Femur (tissue), 1 donor: ENCODE results near the gene MECP2.

Source experiments
- DNase-seq: peaks from one replicate; pipeline ENCODE4 v3.0.0-alpha.2; 2017

MECP2 gene

DNA sequence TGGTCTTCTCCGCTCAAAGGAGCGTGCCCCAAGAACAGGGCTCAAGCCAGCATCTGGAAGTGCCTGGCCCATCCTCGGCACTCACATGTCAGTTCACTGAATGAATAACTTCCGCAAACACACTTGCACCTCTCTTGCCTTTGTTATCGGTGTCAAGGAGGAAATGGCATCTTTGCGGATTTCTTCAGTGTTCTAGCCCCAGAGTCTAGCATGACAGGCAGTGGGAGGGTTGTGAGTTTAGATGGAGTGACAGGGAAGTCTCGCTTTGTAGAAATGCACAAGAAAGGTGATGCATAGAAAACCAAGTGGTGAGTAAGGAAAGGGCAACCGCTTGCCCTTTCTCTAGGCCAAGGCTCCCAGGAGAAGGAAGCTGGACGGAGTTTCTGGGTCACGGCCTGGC lies 17.6 kb upstream of the MECP2 start:
- no peak for DNase-seq

DNA sequence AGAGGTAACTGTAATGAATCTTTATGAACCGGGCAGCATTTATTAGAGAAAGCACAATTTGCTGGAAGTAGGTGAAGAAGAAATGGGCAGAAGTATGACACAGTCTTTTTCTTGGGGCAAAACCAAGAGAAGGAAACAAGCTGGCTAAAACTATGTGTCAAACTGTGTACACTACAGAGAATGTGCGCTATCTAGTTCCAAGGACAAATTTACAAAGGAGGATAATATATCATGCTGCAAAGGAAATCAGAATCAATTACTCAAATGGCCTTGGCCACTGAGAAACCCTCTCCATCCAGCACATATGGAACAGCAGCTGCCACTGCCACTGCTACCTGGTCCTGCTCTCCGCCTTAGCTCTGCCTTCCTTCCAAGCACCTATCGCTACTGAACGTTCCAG lies 17.1 kb upstream of the MECP2 start:
- DNase-seq = no peak

DNA sequence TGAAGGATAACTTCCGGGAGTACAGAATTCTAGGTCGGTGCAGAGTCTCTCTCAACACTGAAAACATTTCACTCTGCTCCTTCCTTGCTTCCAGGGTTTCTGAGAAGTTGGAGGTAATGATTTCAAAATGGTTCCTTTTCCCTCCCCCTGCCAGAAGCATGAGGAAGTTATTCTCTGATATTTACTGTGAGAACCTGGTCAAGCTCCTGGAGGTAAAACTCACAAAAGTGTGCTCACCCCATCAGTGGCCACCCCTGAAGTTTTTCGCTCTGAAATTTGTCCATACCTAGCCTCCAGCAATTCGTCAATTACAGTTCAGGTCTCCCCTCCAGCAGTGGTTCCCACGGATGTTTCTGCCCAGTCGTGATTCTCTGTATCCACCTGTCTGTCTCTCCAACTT lies 16.2 kb upstream of the MECP2 start:
- DNase-seq = no peak

DNA sequence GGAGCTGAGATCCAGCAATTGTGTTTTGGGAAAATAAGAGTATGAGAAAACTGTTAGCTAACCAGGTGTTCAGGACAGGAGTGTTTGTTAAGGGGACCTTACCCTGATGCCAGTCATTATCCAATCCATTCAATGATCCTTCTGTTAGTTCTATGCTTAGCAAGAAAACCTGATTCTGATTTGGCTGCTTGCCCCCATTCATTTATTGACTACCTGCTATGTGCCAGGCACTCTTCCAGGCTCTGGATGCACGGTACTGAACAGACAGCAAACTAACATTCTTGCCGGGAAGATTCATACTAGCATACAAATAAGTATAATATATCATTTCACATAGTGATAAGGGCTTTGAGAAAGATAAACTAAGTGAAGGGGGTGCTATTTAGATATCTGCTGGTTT lies 1.0 kb upstream of the MECP2 start:
- no peak for DNase-seq

DNA sequence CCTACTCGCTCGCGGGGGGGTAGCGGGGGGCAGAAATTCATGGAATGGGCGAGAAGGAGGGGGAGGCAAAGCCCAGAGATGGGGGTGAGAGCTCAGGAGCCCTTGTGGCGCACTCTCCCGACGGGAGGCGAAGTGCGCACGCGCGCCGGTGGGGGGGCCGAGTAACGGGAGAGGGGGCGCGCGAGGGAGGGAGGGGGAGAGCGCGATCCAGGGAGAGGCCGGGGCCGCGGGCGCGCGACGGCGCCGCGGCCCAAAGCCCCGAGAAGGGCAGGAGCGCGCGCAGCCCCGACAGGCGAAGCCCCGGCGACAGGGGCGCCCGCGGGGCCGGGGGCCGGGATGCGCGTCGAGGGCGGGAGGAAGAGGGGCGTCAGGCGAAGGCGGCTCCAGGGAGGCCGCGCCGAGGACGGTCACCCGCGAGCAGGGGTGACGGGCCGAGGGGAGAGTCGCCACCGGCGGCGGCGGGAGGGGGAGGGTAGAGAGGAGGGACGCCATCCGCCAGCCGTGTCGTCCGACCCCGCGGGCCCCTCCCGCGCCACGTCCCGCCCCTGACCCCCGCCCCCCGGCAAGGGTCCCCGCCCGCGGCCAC lies 421 bp downstream of the MECP2 start:
- DNase-seq = peak; percentile 85

DNA sequence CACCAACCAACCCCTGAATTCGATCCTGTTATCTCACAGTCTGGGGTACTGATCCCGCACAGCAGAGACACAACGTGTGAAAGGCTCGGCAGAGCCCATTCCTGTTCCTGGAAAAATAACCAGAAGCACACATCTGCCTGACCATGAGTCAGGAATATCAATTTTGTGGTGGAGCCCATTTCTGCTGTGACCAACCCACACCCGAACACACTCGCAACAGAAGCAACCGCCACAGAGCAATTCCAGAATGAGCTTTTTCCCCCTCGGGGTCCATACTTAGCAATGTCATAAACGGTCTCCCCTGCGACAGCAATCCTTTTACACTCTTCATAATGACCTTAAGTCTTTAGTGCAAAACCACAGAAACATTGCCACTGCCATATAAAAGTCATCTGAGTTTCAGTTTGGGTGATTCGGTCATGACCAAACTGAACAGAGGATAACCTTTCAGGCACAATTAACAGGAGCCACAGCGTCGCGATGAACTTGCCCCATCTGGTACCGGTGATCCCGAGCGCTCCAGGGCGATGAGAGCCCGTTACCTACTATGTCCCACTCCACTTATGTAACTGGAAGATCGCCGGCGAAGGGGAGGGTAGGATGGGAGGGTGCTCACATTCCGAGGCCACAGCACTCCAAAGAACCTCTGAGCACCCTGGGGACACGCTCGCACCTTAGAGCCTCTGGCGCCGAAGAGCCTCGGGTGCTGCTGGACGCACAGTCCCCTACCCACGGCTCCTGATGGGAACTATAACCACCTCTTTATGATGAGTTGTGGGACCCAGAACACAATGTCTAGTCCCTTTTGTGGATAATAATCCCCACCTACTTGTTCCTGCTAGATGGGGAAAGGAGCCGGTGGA lies 1.1 kb downstream of the MECP2 start:
- no peak for DNase-seq

DNA sequence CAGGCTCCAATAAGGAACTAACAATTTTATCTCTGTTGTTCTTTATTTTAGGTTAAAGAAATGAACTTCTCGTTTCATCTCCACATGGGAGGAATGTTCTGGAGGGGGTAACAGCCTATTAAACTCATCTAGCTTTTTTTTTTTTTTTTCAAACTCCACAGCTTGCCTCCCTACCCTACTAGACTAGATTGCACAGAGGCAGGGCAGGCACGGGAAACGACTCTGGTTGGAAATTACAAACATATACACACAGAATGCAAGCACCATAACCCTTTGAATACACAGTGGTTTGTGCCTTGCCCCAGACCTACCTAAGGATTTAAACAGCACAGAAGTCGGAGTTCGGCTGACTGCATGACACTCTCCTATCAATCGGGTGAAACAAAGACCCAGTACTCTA lies 2.7 kb downstream of the MECP2 start:
- DNase-seq = no peak

DNA sequence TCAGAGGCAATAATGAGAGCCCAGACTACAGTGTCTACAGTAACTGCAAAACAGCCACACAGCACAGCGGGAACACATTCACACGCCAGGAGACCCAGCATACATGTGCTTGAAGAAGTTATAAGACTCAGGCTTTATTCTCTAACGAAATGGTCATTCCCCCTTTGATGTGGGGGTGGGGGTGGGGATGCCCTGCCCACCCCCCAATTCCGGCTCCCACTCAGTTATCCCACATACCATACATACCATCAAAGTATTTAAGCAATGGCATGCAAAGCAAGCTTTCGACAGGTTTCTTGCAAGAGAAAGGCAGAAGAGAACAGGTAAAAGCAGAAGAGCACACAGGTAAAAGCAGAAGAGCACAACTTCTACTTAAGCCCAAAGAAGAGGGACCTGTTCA lies 3.6 kb downstream of the MECP2 start:
- DNase-seq = no peak

DNA sequence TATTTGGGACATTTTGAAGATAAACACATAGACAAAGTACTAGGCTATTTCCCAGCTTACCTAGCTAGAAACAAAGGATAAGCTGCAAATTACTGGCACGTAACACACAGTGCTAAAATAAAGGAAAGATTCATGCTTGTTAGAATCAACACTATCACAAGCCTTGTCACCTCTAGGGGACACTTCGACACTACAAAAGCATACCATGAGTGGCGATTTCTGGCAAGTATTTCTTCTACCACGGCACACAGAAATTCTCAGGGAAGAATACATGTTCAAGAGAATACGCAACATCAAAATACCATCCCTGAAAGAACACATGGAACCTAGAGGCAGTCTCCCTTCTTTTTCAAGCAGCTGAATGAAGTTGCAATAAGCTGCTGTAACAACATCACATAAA lies 5.1 kb downstream of the MECP2 start:
- no peak for DNase-seq

DNA sequence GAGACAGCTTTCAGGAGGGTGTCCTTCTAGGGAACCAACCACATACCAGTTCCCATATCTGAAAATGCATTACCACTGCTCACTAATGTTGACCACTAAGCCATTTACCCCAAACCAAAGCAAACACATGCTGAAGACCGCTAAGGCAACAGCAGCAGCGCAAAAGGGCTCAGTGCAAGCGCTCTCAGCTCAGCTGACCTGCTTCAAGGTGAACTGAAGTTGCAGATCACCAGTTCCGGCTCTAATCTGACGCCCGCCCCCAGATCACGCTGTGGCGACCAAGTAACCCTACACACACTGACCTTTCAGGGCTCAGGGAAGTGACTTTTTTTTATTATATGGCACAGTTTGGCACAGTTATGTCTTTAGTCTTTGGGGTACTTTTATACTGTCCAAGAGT lies 5.8 kb downstream of the MECP2 start:
- no peak for DNase-seq

DNA sequence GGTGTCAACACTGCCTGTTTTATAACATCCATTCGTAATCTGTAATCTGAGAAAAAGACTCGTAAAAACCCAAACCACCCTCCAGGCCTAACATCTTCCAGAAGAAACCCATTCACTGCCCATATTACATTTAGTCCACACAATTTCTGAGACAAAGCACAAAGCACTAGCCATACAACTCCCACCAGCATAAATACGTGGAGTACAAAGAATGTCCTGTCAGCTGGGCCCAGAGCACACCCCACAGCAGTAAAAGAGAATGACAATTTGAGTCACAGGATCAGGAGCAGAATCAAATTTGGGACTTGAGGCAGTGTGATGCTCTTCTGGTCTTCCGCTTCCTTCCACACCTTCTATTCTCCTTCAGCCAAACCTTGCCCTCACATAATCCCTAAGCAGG lies 6.8 kb downstream of the MECP2 start:
- DNase-seq = no peak

DNA sequence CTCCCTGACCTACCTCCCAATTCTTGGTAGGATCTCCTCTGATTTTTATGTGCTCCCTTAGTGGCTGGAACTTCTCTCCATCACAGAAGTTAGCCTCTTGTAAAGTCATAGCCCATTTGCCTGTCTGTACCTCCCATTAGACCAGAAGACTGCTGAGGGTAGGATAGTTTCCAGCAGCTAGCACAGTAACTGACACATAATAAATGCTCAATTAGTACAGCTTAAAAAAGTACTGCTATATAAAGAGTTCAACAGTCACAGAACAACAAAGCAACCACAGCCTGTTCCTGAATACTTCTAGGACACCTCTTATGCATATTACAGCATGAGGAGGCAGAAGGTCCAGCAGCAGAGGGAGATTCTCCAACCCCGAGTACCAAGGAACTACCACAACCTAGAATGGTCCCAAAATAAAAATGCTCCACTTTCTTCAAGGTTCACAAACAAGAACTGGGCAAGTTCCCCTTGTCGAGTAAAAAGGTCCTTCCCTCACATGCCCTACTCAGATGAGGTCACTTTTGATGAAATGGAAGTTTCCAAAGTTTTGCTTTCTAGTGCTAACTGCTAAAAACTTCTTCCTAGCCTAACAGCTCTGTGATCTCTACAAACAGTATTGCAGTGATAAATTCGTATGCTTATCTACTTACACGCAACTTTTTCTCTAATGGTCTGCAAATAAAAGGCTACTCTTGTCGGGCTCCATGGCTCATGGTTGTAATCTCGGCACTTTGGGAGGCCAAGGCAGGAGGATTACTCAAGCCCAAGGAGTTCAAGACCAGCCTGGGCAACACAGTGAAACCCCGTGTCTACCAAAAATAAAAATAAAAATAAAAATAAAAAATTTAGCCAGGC lies 12.8 kb downstream of the MECP2 start:
- DNase-seq = no peak

DNA sequence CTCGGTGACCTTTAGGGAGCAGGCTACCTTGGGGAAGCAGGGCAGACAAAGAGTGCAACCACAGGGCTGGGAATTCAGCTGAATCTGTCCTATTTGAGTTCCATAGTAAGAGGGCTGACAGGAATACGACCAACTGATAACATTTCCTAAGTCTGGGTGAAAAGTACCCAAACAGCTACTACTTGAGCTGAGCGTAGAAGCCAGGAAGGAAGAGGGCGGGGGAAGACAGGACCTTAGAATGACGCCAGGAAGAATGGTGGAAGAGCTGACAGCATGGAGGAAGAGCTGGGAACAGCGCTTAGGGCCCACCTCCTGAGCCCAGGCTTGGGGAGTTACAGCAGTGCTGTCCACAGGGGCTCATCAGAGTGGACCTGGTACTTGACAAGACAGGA lies 14.4 kb downstream of the MECP2 start:
- no peak for DNase-seq

DNA sequence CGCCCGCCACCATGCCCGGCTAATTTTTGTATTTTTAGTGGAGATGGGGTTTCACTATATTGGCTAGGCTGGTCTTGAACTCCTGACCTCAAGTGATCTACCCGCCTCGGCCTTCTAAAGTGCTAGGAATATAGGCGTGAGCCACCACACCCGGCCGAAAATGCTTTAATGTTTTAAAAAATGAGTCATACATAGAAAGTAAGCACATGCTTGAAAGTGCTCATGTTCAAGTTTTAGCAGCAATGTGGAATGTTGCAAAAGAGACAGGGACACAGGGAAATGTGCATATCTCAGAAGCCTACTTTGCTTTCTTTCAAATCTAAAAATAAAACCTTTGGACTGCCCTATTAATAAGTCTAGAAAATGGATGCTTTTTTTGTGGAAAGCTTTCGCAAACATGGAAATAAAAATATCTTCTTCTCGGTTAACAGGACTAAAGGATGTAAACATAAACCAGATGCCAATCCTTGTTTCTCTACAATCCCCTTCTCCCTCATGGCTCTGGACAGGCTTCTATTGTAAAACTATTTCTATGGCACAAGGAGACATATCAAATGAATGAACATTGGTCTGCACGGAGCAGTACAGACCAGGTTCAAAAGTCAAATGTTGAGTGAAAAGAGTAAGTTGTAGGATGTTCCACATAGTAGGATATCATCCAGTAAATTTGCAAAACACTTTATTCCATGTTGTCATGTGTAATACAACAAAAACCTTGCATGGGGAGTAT lies 15.0 kb downstream of the MECP2 start:
- no peak for DNase-seq

DNA sequence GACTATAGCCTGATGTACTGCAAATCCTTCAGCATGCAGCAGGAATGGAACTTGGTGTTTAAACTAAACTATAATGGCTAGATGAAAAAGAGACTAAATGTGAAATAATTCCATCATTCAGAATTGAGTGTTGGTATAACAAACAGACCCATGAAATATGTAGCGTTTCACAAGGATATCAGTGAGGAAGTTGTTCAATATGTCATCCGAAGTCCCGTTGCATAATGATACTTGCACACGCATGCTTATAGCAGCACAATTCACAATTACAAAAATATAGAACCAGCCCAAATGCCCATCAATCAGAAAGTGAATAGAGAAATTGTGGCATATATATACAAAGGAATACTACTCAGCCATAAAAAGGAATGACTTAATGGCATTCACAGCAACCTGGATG lies 20.4 kb downstream of the MECP2 start:
- DNase-seq = no peak

DNA sequence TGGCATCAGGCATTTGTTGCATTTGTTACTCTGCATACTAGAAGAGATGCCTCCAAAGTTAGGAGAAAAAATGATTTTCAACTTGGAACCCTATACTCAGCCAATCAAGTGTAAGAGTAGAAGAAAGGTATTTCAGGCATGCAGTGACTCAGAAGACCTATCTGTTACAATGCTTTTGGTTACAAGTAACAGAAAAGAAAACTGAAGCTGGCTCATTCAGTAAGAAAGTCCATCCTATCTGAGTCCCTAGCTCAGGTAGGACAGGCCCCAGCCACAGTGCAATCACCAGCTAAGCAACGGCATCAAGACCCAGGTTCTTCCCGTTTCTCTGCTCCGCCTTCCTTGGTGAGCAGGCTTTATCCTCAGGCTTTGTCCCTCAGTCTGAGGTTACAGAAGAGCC lies 23.3 kb downstream of the MECP2 start:
- no peak for DNase-seq

DNA sequence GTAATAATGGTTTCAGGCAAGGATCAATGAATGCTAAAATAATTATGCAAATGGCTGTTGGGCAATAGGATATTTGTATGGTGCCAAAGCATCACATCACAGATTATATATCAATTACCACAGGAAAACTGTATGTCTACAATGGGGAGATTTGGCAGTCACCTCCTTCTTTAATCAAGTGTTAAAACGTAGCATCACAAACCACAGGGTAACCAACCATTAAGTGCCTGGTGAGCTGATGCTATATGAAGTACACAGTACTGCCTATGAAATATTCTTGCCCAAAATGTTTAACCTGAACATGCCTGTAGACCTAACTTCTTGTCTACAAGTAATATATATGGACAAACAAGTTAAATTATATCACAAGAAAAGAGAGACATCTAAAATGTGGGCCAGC lies 25.3 kb downstream of the MECP2 start:
- DNase-seq = no peak

DNA sequence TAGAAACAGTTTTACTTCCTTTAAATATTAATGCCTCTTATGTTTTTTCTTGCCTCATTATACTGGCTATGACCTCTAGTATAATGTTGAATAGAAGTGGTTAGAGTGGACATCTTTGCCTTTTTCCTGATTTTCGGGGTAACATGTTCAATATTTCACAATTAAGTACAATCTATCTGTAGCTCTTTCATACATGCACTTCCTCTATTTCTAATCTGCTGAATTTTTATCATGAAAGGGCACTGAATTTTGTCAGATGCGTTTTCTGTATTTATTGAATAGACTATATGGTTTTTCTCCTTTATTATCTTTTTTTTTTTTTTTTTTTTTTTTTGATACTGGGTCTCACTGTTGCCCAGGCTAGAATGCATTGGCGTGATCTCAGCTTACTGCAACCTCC lies 29.0 kb downstream of the MECP2 start:
- DNase-seq = no peak

DNA sequence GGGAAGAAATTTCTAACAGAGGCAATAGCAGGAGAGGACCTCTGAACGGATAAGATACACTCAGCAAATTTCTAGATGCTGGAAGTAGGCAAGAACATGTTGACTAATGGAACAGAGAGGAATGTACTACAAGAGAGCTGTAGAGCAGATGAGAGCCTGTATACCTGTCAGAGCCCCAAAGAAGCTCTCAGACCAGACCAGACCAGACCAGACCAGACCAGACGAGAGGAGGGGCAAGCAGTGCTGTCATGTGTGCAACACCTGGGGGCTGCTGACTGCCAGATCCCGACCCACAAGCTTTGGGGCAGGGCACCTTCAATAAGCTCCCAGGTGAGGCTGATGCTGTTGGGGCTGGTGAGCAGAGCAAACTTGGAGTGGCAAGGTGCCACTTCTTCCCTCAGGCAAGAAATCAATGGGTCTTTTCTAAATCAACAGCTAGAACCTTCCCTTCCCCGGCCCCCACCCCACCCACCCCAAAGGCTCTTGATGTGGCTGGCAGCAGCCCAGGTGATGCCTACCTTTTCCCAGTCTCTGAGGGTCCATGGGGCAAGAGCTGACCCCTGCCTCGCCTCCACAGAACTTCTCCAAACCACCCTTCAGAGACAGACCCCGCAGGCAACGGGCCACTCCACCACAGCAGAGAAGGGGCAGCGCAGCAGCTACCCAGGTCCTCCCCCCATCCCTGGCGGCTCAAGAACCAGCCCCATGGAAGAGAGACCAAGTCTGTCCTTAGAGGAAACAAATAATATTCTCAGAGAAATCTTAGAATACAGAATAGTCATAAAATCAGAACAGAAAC lies 32.7 kb downstream of the MECP2 start:
- no peak for DNase-seq

DNA sequence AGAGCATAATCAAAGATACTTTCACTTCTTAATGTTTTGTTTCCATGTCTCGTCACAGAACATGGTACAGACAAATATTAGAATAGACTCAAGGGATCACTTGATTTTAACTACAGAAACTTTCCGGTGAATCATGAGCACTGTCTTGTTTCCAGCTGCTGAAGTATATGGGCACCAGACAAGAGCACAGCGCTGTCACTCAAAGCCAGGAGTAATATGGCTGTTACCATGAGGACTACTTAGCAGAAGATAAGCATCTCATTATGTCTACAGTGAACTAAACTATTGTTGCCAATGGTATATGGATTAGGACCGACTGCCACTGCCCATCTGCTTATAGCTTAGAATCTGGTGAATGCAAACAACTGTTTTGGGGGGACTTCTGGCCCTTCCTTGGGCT lies 34.3 kb downstream of the MECP2 start:
- no peak for DNase-seq

DNA sequence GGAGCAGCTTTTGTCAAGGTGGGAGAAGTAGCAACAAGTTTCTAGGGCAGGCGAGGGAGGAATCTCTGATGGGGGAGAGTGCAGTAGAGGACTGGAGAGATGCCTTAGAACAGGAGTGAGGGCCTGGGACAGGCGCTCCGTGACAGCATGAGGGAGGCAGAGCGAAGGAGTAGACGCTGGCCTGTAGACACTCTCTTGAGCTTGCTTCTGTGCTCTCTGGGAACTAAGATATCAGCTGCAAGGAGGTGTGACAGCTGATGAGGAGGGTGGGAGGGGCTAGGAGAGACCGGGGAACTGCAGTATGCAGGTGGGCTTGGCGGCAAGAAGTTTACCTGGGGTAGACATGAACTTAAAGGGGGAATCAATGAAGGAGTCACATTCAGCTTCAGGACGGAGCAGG lies 35.7 kb downstream of the MECP2 start:
- no peak for DNase-seq

DNA sequence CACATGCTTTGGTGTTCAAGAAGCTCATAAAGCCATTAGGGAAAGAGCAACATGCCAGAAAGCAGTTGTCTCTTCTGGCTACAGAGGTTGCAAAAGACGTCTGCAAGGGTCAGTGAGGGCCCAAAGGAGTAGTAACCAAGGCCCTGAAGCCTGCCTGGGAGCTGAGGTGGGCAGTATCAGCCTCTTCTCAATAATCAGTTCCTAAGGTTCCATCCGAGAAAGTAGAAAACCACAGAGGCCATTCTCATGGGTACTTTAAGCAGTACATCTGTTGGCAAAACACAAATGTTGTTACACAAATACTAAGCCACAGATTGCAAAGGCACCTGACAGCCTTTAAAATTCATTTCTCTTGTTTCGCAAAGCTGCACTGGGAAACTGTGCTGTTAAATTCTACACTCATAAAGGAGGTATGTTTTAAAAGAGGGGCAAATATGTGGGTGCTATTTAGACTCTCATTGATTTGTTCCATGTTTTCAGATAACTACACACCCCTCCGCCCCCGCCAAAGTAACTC lies 37.7 kb downstream of the MECP2 start:
- no peak for DNase-seq
